Measurements from ENCODE around the gene GPC3. TPM values are rescaled to one million over a fixed set of nuclear protein-coding genes. Genes with fewer than 3 reads are reported as not detected.

Gene GPC3
- total RNA-seq, 1 experiment from 2014 or later: not detected

DNA sequence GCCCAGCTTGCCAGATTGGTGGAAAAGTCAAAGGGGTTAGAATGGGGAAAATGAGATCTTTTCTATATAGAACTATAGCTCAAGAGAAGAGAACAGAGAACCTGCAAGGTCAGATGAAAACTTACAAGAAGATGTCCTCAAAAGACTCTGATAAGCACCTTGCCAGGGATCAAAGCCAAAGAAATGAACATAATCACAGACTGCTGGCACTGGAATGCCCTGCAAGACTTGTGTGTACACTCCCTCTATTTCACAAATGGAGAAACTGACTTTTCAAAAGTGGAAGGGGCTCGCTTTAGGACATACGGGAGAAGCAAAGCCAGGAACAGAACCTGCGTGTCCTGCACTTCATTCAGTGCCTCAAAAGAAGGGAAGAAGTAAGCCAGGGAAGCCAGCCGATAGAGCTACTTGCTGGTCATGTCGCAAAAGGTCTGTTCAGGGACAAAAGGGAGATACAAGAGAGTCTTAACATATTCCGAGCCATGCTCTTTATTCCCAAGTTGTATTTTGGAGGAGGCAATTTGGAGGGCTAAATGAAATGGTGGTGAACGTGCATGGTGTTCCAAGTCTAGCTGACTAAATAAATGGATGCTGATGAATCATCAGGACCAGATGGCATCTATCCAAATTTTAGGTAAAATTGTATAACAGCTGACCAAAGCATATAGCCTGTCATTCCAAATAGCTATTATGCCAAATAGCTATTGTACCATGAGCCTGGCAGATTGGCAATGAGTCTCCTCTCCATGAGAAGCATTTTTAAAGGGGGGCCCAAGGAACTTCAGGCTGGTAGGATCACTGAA lies 394.5 kb downstream of the GPC3 start:
- Histone ChIP-seq H3K27me3 (ENCODE audit: low read length) (no peaks in the 10 kb centered on the region), H3K9me3 (ENCODE audit: low read length) (no peaks in the 10 kb centered on the region), H2AFZ (ENCODE audit: low read length) (no peak overlapping the region), H3K36me3 (ENCODE audit: insufficient read depth, low read length) (no peaks in the 10 kb centered on the region), H3K4me2 (ENCODE audit: low read depth, low read length, poor library complexity, severe bottlenecking) (no peak overlapping the region), H4K20me1 (ENCODE audit: insufficient read depth, low read depth, low read length) (no peaks in the 10 kb centered on the region), H3K9ac (ENCODE audit: low read length) (no peak overlapping the region), H3K9me2 (replicated peaks; ENCODE audit: insufficient read depth, low read length) (no peaks in the 10 kb centered on the region), H3K79me2 (ENCODE audit: low read length) (no peaks in the 10 kb centered on the region), H3K4me1 (ENCODE audit: low read length) (no peaks in the 10 kb centered on the region), H3K27ac (ENCODE audit: low read length) (no peak overlapping the region), H3K4me3 (ENCODE audit: low read length) (no peak overlapping the region)
- DNase-seq: no peak

DNA sequence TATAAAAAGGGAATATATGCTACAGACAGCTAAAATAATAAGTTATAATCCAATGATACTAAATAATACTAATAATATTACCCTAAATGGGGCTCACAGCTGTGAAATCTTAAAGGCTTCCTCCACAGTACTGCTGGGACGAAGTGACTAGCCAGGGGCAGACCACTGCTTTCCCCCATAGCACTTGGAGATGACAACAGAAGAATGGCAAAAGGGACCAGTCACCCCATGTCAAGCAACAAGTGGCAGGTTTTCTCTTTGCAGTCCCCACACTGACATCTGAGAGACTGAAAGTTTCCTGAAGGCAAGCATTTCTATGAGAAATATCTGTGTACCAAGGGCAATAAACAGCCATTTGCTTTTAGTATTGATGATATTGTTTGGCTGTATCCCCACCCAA lies 396.6 kb downstream of the GPC3 start:
- Histone ChIP-seq H3K4me2 (ENCODE audit: low read depth, low read length, poor library complexity, severe bottlenecking) (no peak overlapping the region), H2AFZ (ENCODE audit: low read length) (no peak overlapping the region), H3K27ac (ENCODE audit: low read length) (no peak overlapping the region), H3K4me1 (ENCODE audit: low read length) (no peaks in the 10 kb centered on the region), H3K9me2 (replicated peaks; ENCODE audit: insufficient read depth, low read length) (no peaks in the 10 kb centered on the region), H3K79me2 (ENCODE audit: low read length) (no peaks in the 10 kb centered on the region), H3K27me3 (ENCODE audit: low read length) (no peaks in the 10 kb centered on the region), H4K20me1 (ENCODE audit: insufficient read depth, low read depth, low read length) (no peaks in the 10 kb centered on the region), H3K9me3 (ENCODE audit: low read length) (no peaks in the 10 kb centered on the region), H3K36me3 (ENCODE audit: insufficient read depth, low read length) (no peaks in the 10 kb centered on the region), H3K4me3 (ENCODE audit: low read length) (no peak overlapping the region), H3K9ac (ENCODE audit: low read length) (no peak overlapping the region)
- DNase-seq: no peak

DNA sequence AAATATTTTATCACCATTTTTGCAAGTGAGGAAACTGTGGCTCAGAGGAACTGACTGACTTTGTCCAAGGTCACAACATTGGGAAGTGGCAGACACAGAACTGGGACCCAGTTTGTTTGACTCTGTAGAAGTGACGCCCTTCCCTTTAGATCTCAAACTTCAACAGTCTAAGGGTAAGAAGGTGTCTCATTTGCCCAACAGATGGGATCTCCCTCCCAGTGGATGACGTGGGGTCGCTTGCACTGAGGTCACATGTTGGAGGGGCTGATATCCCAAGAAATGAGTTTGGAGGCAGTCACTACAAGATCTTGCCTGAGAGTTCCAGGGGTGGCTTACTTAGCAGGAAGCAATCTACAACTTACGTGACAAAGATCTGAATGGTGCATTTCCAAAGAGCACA lies 397.6 kb downstream of the GPC3 start:
- Histone ChIP-seq H3K9me2 (replicated peaks; ENCODE audit: insufficient read depth, low read length) (no peaks in the 10 kb centered on the region), H3K9me3 (ENCODE audit: low read length) (no peaks in the 10 kb centered on the region), H3K79me2 (ENCODE audit: low read length) (no peaks in the 10 kb centered on the region), H4K20me1 (ENCODE audit: insufficient read depth, low read depth, low read length) (no peaks in the 10 kb centered on the region), H3K36me3 (ENCODE audit: insufficient read depth, low read length) (no peaks in the 10 kb centered on the region), H2AFZ (ENCODE audit: low read length) (no peak overlapping the region), H3K27ac (ENCODE audit: low read length) (no peak overlapping the region), H3K27me3 (ENCODE audit: low read length) (no peaks in the 10 kb centered on the region), H3K4me1 (ENCODE audit: low read length) (no peaks in the 10 kb centered on the region), H3K4me2 (ENCODE audit: low read depth, low read length, poor library complexity, severe bottlenecking) (no peak overlapping the region), H3K9ac (ENCODE audit: low read length) (no peak overlapping the region), H3K4me3 (ENCODE audit: low read length) (no peak overlapping the region)
- no peak for DNase-seq

DNA sequence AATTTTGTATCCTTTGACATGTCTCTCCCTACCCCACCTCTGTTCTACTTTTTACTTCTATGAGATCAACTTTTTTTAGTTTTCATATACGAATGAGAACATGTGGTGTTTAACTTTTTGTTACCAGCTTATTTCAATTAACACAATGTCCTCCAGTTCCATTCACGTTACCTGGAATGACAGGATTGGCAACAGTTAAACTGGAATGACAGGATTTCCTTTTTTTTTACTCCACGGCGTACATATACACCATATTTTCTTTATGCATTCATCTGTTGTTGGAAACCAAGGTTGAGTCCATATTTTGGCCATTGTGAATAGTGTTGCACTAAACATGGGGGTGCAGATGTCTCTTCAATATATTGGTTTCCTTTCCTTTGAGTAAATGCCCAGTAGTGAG lies 398.3 kb downstream of the GPC3 start:
- no peaks in the 10 kb centered on the region for H3K79me2 ChIP-seq (ENCODE audit: low read length)
- H3K4me2 ChIP-seq (ENCODE audit: low read depth, low read length, poor library complexity, severe bottlenecking): no peak overlapping the region
- no peaks in the 10 kb centered on the region for H3K27me3 ChIP-seq (ENCODE audit: low read length)
- H3K4me3 ChIP-seq (ENCODE audit: low read length): no peak overlapping the region
- H3K9ac ChIP-seq (ENCODE audit: low read length): no peak overlapping the region
- H3K36me3 ChIP-seq (ENCODE audit: insufficient read depth, low read length): no peaks in the 10 kb centered on the region
- H3K27ac ChIP-seq (ENCODE audit: low read length): no peak overlapping the region
- no peaks in the 10 kb centered on the region for H4K20me1 ChIP-seq (ENCODE audit: insufficient read depth, low read depth, low read length)
- no peak overlapping the region for H2AFZ ChIP-seq (ENCODE audit: low read length)
- no peaks in the 10 kb centered on the region for H3K9me2 ChIP-seq (replicated peaks; ENCODE audit: insufficient read depth, low read length)
- no peaks in the 10 kb centered on the region for H3K9me3 ChIP-seq (ENCODE audit: low read length)
- no peaks in the 10 kb centered on the region for H3K4me1 ChIP-seq (ENCODE audit: low read length)
- no peak for DNase-seq

DNA sequence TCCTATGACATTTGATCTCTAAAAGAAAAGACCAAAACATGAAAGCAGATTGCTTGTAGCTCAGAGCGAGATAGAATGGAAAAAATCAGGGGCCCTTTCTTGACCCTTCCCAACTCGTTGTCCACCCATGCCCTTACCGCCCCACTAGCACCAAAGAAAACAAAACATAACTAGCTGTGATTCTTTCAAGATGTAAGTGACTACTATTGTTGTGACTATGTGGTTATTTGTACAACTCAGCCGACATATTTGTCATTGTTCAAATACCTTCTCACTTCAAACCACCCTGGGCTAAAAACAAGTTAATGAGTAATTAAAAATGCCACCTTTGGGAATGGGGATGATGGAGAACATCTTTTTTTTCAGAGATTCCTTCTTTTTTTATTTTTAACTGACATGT lies 399.0 kb downstream of the GPC3 start:
- no peaks in the 10 kb centered on the region for H3K79me2 ChIP-seq (ENCODE audit: low read length)
- no peaks in the 10 kb centered on the region for H3K9me2 ChIP-seq (replicated peaks; ENCODE audit: insufficient read depth, low read length)
- no peak overlapping the region for H3K9ac ChIP-seq (ENCODE audit: low read length)
- DNase-seq: no peak
- no peaks in the 10 kb centered on the region for H3K4me1 ChIP-seq (ENCODE audit: low read length)
- H3K36me3 ChIP-seq (ENCODE audit: insufficient read depth, low read length): no peaks in the 10 kb centered on the region
- H3K4me3 ChIP-seq (ENCODE audit: low read length): no peak overlapping the region
- no peak overlapping the region for H3K27ac ChIP-seq (ENCODE audit: low read length)
- no peaks in the 10 kb centered on the region for H3K9me3 ChIP-seq (ENCODE audit: low read length)
- H2AFZ ChIP-seq (ENCODE audit: low read length): no peak overlapping the region
- no peaks in the 10 kb centered on the region for H4K20me1 ChIP-seq (ENCODE audit: insufficient read depth, low read depth, low read length)
- H3K4me2 ChIP-seq (ENCODE audit: low read depth, low read length, poor library complexity, severe bottlenecking): no peak overlapping the region
- no peaks in the 10 kb centered on the region for H3K27me3 ChIP-seq (ENCODE audit: low read length)

DNA sequence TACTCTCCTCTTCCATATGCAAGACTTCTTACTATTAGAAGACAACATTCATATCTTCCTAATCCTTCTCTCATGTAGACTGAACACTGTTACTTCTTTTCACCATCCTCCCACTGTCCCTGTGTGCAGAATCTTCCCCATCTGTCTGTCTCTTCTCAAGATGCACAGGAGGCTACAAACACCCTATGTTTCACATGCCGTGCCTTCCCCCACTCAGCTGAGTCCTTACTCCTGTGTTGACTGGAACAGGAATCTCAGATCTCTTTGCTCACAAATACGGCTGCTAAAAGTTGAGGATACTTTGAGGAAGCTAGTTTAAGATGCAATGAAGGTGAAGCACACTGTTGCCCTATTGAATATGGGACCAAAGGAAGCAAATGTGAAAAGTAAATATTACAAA lies 401.6 kb downstream of the GPC3 start:
- Histone ChIP-seq H3K36me3 (ENCODE audit: insufficient read depth, low read length) (no peaks in the 10 kb centered on the region), H3K4me1 (ENCODE audit: low read length) (no peaks in the 10 kb centered on the region), H3K9me3 (ENCODE audit: low read length) (no peaks in the 10 kb centered on the region), H3K27ac (ENCODE audit: low read length) (no peak overlapping the region), H2AFZ (ENCODE audit: low read length) (no peak overlapping the region), H3K9ac (ENCODE audit: low read length) (no peak overlapping the region), H3K4me2 (ENCODE audit: low read depth, low read length, poor library complexity, severe bottlenecking) (no peak overlapping the region), H3K4me3 (ENCODE audit: low read length) (no peak overlapping the region), H3K79me2 (ENCODE audit: low read length) (no peaks in the 10 kb centered on the region), H3K9me2 (replicated peaks; ENCODE audit: insufficient read depth, low read length) (no peaks in the 10 kb centered on the region), H4K20me1 (ENCODE audit: insufficient read depth, low read depth, low read length) (no peaks in the 10 kb centered on the region), H3K27me3 (ENCODE audit: low read length) (no peaks in the 10 kb centered on the region)
- no peak for DNase-seq

DNA sequence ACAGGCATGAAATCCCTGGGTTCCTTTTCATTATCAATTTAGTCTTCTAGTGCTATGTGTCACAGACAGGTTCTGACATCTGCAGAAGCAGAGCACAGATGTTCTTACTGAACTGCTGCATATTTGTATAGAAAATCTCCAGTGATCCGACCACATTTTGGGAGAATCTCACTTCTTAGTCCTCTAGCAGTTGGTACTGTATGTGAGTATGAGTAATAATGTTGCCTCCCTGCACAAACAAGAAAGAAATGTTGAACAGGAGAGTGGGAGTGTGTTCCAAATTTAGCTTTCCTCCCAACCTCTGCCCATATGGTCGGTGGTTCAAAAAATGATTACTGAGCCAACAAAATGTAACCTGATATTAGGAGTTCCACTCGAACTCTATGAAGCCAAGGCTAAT lies 404.8 kb downstream of the GPC3 start:
- Histone ChIP-seq H3K9me2 (replicated peaks; ENCODE audit: insufficient read depth, low read length) (no peaks in the 10 kb centered on the region), H3K4me2 (ENCODE audit: low read depth, low read length, poor library complexity, severe bottlenecking) (no peak overlapping the region), H3K27me3 (ENCODE audit: low read length) (no peaks in the 10 kb centered on the region), H4K20me1 (ENCODE audit: insufficient read depth, low read depth, low read length) (no peaks in the 10 kb centered on the region), H3K27ac (ENCODE audit: low read length) (no peak overlapping the region), H3K9ac (ENCODE audit: low read length) (no peak overlapping the region), H3K36me3 (ENCODE audit: insufficient read depth, low read length) (no peaks in the 10 kb centered on the region), H2AFZ (ENCODE audit: low read length) (no peak overlapping the region), H3K79me2 (ENCODE audit: low read length) (no peaks in the 10 kb centered on the region), H3K4me3 (ENCODE audit: low read length) (no peak overlapping the region), H3K4me1 (ENCODE audit: low read length) (no peaks in the 10 kb centered on the region), H3K9me3 (ENCODE audit: low read length) (no peaks in the 10 kb centered on the region)
- DNase-seq: no peak

DNA sequence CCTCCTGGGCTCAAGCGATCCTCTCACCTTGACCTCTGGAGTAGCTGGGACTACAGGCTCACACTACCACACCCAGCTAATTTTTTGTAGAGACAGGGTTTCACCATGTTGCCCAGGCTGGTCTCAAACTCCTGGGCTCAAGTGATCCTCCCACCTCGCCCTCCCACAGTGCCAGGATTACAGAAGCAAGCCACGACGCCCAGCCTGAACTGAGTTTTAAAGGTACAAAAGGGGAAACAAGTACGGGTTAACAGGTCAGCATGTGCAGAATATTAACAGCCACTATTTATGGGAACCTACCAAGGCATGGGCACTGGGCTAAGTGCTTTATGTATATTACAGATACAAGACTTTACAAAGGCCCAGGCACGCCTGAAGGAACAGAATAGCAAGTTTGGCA lies 405.8 kb downstream of the GPC3 start:
- Histone ChIP-seq H3K79me2 (ENCODE audit: low read length) (no peaks in the 10 kb centered on the region), H3K27ac (ENCODE audit: low read length) (no peak overlapping the region)

More for the DNA sequence above, 405.8 kb downstream of the GPC3 start:
- H3K4me2 ChIP-seq (ENCODE audit: low read depth, low read length, poor library complexity, severe bottlenecking): no peak overlapping the region
- no peak for DNase-seq
- no peaks in the 10 kb centered on the region for H3K4me1 ChIP-seq (ENCODE audit: low read length)
- H2AFZ ChIP-seq (ENCODE audit: low read length): no peak overlapping the region
- H3K36me3 ChIP-seq (ENCODE audit: insufficient read depth, low read length): no peaks in the 10 kb centered on the region
- no peaks in the 10 kb centered on the region for H3K9me2 ChIP-seq (replicated peaks; ENCODE audit: insufficient read depth, low read length)
- H3K9me3 ChIP-seq (ENCODE audit: low read length): no peaks in the 10 kb centered on the region
- no peaks in the 10 kb centered on the region for H4K20me1 ChIP-seq (ENCODE audit: insufficient read depth, low read depth, low read length)
- H3K9ac ChIP-seq (ENCODE audit: low read length): no peak overlapping the region
- H3K4me3 ChIP-seq (ENCODE audit: low read length): no peak overlapping the region
- no peaks in the 10 kb centered on the region for H3K27me3 ChIP-seq (ENCODE audit: low read length)
